ENCODE measurements around the gene EDEM2.

GRCh38 chr20:35106827-35107380 lies 40.2 kb downstream of the EDEM2 start:
- TF ChIP-seq POLR2A (IDR thresholded peaks at IDR 0.05) (no peak), CTCF (IDR thresholded peaks at IDR 0.05) (no peak)

All from ovary (tissue), 3 donors.